ENCODE results near the gene EIF4E3.

The EIF4E3 gene

DNA sequence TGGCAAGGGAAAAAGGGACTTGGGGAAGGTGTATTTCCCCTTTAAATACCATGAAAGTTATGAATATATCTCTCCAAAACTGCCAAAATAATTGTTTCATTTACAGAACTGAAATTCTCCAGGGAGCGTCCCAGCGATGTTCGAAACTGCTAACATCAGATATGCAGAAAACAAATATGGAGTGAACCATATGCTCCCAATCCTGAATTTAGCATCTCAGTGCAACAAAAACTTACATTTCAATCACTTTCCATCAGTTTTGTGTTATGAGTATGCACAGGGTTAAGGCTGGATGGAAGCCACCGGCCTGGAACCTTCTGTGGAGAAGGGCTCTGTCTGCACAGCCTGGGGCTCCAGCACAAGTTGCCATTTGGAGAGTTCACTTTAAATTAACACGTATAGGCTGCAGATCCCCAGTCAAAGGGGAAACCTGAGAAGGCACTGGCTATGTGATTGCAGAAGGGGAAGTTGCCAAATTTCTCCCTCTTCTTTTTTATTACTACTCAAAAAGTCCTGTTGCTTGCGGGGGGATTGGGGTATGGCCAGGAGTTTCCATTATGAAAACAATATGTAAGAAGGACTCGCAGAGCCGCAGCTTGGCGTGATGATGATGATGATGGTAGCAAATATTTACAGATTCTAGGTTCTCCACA lies 84.7 kb downstream of the EIF4E3 start:
- no peak for DNase-seq

DNA sequence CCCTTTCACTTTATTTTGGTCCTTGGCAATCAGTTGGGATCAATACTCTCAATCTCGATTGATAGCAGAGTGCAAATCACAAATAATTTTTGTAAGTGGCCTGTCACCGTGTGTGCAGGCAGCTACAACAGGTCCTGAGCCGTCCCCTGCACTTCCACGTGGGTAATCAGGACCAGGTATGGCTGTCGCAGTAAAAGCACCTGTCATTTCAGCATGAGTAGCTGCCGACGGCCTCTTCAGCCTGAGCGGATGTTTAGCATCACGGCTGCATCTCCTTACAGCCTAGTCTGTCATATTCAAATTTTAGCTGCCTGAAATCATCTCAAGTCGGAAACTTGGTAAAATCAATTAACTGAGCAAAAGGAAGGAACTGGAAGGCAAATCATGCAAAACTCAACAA lies 88.7 kb downstream of the EIF4E3 start:
- DNase-seq: no peak

DNA sequence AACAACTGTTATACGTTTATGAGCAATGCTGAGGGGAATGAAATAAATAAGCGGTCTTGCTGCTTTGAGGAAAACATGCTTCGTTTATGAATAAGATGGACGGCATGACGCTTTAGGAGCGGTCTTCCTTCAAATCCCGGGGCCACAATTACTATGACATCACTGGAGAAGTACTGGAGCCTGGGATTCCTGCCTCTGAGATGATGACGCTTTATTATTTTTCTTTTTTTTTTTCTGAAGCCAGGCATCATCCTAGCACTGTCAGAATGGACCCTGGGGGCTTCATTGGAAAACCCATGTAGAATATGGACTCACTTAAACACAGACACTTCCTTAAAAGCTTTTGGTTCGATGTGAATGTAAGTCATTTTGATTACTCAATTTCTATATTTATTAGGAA lies 89.2 kb downstream of the EIF4E3 start:
- DNase-seq: no peak

DNA sequence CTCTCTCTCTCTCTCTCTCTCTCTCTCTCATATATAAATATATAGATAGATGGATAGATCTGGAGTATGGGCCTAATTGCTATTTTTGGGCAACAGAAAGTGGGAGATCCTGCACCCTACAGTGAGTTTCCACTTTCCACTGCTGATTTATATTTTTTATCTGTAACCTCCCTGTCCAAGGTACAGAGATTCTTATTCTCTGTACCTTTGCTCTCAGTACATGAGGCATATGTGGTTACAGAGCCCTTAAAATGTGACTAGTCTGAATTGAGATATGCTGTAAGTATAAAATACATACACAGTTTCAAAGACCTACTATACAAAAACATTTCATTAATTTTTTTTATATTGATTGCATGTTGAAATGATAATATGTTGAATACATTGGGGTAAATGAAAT lies 90.5 kb downstream of the EIF4E3 start:
- no peak for DNase-seq

DNA sequence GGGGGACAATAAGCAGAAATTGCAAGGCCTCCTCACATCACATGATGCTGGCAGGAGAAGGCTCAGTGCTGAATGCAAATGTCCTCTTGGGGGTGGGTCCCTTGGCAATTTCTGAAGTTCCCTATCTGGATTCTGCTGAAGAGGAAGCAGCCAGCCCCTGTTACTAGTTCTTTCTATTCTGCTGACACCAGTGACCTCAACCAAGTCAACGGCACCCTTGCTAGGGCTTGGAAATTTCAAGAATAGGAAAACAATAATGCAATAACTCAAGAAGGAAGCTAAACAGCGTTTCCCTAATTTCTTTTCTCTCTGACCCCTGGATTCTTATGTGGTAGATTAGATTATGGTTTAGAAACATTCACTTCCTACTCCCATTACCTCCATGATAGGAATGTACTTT lies 95.5 kb downstream of the EIF4E3 start:
- no peak for DNase-seq

DNA sequence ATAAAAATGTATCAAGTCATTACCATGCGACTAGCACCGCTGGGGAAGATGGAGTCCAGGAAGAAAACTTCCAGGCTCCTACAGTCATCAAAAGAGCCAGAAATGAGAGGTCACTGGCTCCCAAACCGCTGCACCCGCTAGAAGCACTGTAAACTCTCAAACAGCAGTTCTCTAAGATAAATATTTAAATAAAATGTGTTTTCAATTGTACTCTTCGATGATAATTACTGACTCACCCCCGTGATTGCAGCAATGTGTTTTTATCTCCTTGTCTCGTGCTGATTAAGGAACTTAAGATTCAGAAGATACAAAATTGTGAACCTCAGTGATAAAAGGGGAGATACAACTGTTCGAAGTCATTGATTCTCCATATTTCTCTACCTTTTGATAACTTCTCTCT lies 95.9 kb downstream of the EIF4E3 start:
- DNase-seq: no peak

DNA sequence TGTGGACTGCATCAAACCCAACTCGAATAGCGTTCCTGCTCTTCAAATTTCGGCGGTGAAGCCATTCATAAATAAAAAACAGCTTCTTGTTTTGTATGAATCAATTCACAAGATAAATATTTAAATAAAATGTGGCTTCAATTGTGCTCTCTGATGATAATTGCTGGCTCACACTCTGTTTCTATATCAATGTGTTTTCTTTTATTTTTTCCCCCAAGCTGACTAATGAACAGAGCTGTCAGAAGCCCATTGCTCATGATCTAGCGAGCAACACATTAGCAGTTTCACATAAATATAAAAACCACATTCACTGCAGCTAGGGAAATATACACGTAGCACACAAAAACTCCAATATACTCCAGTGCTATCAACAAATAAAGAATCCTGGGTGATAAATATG lies 96.7 kb downstream of the EIF4E3 start:
- DNase-seq: no peak

DNA sequence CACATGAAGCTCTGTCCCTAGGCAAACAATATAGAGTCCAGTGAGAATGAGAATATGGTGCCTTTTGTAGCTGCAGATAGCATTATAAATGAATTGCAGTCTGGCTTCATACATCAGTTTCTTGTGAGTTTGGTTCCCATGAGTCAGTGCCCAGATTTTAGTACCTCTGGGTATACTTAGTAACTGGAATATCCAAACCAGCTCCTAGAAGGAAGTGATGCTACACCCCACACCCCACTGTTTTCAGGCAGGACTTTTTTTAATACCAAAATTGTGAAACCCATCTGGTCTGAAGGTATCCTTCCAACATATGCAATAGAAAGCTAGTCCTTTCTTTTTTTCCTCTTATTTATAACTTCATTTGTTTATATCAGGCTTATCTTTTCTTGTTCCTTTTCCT lies 99.5 kb downstream of the EIF4E3 start:
- DNase-seq: no peak
